ENCODE results near the gene SUN3.

SUN3 gene

GRCh38 chr7:47938574-47939165 lies 90.2 kb downstream of the SUN3 start:
- Histone ChIP-seq H3K4me3 (ENCODE audit: low read depth, low read length) (no peak overlapping the region), H3K36me3 (ENCODE audit: insufficient read depth, low read length) (no peaks in the 10 kb centered on the region), H2AFZ (ENCODE audit: low read length, unreplicated experiment) (no peak overlapping the region), H3K27ac (ENCODE audit: low read depth, low read length) (no peak overlapping the region), H3K27me3 (ENCODE audit: insufficient read depth, low read length) (no peaks in the 10 kb centered on the region), H3K4me1 (ENCODE audit: control insufficient read depth, insufficient read depth, low read length, unreplicated experiment) (peaks cover 25% of the 10 kb centered on the region), H3K79me2 (ENCODE audit: control insufficient read depth, insufficient read depth, low read length, unreplicated experiment) (no peaks in the 10 kb centered on the region)

DNA sequence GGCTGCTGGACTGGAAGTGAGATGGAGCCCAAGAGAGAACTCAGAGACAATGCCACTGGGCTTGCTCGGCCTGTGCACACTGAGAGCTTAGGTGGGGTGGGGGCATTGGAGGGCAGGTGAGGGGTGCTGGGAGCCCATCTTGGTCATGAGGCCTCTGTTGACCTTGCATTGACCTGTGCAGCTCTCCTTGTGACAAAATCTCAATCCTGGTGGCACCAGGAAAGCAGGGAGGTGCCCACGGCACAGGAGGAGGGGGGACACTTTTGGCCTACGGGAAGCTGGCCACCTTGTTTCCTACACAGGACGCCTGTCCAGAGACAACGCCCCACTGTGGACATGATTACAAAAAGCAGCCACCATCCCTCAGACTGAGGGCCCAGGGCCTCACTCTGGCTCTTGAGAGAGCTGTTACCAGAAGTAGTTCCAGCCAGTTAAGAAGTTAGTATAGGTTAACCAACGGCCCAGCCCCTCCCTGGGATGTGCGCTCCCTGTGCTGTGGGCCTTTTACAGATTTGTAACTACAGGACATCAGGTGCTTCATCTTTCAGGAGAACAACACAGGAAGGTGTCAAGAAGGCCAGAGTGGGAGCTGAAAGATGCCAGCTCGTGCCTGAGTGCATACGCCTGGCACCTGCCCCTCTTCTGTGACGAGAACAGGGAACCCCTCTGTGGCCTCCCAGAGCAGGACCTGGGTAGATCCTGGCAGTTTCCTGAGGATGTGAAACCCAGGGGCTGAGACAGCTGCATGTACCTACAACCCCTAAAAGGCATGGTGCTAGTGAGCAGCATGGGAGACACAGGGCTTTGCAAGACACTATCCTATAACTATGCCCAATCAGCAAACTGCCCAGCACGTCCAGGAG lies 91.0 kb downstream of the SUN3 start:
- H3K79me2 ChIP-seq (ENCODE audit: control insufficient read depth, insufficient read depth, low read length, unreplicated experiment): no peaks in the 10 kb centered on the region
- H3K27ac ChIP-seq (ENCODE audit: low read depth, low read length): no peak overlapping the region
- no peaks in the 10 kb centered on the region for H3K27me3 ChIP-seq (ENCODE audit: insufficient read depth, low read length)
- H3K36me3 ChIP-seq (ENCODE audit: insufficient read depth, low read length): no peaks in the 10 kb centered on the region
- H3K4me3 ChIP-seq (ENCODE audit: low read depth, low read length): no peak overlapping the region
- H3K4me1 ChIP-seq (ENCODE audit: control insufficient read depth, insufficient read depth, low read length, unreplicated experiment): peaks cover 20% of the 10 kb centered on the region
- no peak overlapping the region for H2AFZ ChIP-seq (ENCODE audit: low read length, unreplicated experiment)

Data from ACC112 (cell line).